GM13977 (cell line): Measurements from ENCODE around the gene TLR8.

ENCODE experiments used
- DNase-seq: peaks from one replicate; pipeline ENCODE4 v3.0.0; 2012; ENCODE audit warnings: low spot score
- CTCF ChIP-seq: IDR thresholded peaks from 2 replicates; pipeline ENCODE4 v1.5.1; 2012; ENCODE audit warnings: mild to moderate bottlenecking, control low read depth; ENCODE audit not compliant: insufficient read depth; ENCODE audit errors: extremely low read depth, missing control alignments
- in situ Hi-C: fragments of 300-500 bp; cut with MboI; formaldehyde crosslinking; loops from one replicate; pipeline ENCODE4 v1.12.0; 2022; ENCODE audit warnings: low sequenced_read_pairs, low pct_unique_long_range_greater_than_20kb, mixed read lengths, inconsistent platforms; ENCODE audit not compliant: unreplicated experiment

TLR8 gene

GRCh38 chrX:12972243-12972642 is 65.8 kb downstream of the TLR8 start:
- no peak for TF ChIP-seq CTCF

More at GRCh38 chrX:12972243-12972642, 65.8 kb downstream of the TLR8 start:
- in situ Hi-C loops = no loop called here
- no peak for DNase-seq
